Mucosa of rectum (tissue), 2 donors: ENCODE data around the gene HGFAC.
"Not testable (repeated sequence)": the region's sequence is repeated elsewhere in the genome, so short reads cannot be mapped to it uniquely, and the experiment has no call there.

Experiments
- H3K27ac ChIP-seq, 2 donors: one replicate each; pipeline ENCODE4 v1.7.0; 2013; ENCODE audit warnings: inconsistent platforms in 2 of 2, low read depth in 2 of 2, low read length in 2 of 2
- H3K27me3 ChIP-seq, 2 donors: one replicate each; pipeline ENCODE4 v1.7.0; 2013; ENCODE audit warnings: low read length in 2 of 2; ENCODE audit not compliant: control insufficient read depth in 2 of 2, insufficient read depth in 2 of 2
- H3K36me3 ChIP-seq, 2 donors: one replicate each; pipeline ENCODE4 v1.7.0; 2013; ENCODE audit warnings: low read length in 2 of 2; ENCODE audit not compliant: control insufficient read depth in 2 of 2, insufficient read depth in 2 of 2
- H3K4me1 ChIP-seq, 2 donors: one replicate each; pipeline ENCODE4 v1.7.0; 2013; ENCODE audit warnings: low read length in 2 of 2, mild to moderate bottlenecking in 1 of 2; ENCODE audit not compliant: control insufficient read depth in 2 of 2, insufficient read depth in 2 of 2
- H3K4me3 ChIP-seq, 2 donors: one replicate each; pipeline ENCODE4 v1.7.0; 2013; ENCODE audit warnings: low read length in 2 of 2
- H3K9ac ChIP-seq, 2 donors: one replicate each; pipeline ENCODE4 v1.7.0; 2013; ENCODE audit warnings: low read length in 2 of 2, low read depth in 1 of 2, mild to moderate bottlenecking in 1 of 2
- H3K9me3 ChIP-seq, 2 donors: one replicate each; pipeline ENCODE4 v1.7.0; 2013; ENCODE audit warnings: low read length in 2 of 2; ENCODE audit not compliant: control insufficient read depth in 2 of 2
- donor health status: healthy.
- donor health status: Normal muscosa, but diverticular disease.

HGFAC gene

DNA sequence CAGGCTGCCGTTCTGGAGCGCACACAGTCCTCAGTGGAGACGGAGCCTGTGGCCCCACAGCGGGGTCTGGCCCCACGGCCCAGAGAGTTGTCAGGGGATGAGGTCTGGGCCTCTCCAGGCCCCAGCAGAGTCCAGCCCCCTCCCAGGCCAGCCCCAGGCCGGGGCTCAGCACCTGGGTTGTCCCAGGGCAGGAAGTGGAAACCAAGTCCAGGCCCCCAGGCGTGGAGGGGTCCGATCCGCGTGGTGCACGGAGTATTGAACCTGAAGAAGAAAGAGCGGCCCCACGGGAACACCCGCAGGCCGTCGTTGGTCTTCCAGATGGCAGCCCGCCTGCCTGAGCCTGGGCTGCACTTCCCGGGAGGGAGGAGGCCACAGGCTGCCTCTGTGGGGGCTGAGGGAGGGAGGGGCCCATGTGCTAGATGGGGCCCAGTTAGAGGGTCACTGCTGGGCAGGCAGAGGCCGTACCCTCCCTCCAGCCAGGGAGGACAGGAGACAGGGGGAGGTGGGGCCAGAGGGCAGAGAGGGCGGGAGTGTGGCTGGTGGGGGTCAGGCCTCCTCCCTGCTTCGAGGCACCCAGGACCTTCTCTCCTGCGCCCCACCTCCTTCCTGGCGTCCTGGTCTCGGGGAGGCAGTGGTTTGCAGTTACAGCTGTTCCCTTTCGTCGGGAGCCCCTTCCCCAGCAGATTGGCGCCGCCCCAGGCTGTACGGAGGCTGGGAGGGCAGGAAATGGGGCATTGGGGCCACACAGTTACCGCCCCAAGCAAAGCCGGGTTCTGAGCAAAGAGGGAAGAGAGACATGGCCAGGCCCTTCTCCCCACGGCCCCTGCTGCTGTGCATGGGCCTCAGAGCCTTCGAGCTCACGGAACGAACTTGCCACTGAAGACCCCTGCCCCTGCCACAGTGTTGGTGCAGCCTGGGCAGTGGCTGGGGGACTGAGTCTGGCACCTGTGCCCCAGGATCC lies 8.1 kb downstream of the HGFAC start:
- no peaks in the 10 kb centered on the region for H3K4me1 ChIP-seq
- H3K9ac ChIP-seq: no peak overlapping the region
- H3K36me3 ChIP-seq: no peaks in the 10 kb centered on the region
- H3K9me3 ChIP-seq: no peaks in the 10 kb centered on the region
- H3K27ac ChIP-seq: no peak overlapping the region
- H3K4me3 ChIP-seq: no peak overlapping the region
- no peaks in the 10 kb centered on the region for H3K27me3 ChIP-seq

DNA sequence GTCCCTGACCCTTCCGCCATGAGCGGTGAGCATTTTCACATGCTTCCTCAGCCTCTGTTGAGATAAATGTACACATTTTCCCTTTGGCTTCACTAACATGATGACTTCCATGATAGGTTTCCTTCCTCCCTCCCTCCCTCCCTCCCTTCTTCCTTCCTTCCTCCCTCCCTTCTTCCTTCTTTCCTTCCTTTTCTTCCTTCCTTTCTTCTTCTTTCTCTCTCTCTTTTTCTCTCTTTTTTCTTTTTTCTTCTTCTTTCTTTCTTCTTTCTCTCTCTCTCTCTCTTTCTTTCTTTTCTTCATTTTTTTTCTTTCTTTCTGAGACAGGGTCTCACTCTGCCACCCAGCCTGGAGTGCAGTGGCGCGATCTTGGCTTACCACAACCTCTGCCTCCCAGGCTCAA lies 8.9 kb downstream of the HGFAC start:
- Histone ChIP-seq H3K27me3 (no peaks in the 10 kb centered on the region), H3K9ac (no peak overlapping the region), H3K36me3 (no peaks in the 10 kb centered on the region), H3K27ac (no peak overlapping the region), H3K4me1 (no peaks in the 10 kb centered on the region), H3K9me3 (no peaks in the 10 kb centered on the region), H3K4me3 (no peak overlapping the region)

DNA sequence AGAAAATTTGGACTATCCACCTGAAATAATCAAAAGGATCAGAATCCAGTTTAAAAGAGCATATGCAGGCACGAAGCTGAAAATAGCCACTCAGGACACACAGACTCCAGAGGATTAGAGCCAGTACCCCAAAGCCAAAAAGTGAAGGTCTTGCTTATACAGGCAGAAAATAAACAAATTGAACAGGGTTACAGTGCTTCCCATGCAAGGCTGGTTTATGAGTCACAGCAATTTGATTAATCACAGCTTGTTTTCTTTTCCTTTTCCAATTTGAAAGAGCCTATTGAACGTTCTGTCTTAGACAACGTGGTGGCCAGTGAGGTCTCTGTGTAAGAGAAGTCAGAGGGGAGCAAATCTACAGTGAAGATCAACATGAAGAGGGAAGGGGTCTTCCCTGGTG lies 10.2 kb downstream of the HGFAC start:
- Histone ChIP-seq H3K27me3 (no peaks in the 10 kb centered on the region), H3K4me1 (no peaks in the 10 kb centered on the region), H3K4me3 (no peak overlapping the region), H3K9ac (no peak overlapping the region), H3K27ac (no peak overlapping the region), H3K36me3 (no peaks in the 10 kb centered on the region), H3K9me3 (no peaks in the 10 kb centered on the region)

DNA sequence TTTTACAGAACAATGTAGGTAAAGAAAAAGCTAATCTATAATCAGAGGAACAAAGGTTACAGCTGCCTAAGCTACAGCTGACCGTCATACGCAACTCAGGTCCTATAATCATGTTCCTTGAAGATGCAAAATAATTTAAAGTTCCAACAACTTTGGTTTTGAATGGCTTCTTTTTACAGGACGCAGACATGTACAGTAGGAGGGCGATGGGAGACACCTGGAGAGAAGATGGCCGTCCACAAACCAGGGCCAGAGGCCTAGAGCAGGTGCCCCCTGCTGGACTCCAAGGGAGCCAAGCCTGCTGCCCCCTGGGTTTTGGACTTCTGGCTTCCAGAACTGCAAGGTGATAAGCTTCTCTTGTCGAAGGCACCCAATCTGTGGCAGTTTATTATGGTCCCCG lies 10.6 kb downstream of the HGFAC start:
- Histone ChIP-seq H3K27ac (no peak overlapping the region), H3K9ac (no peak overlapping the region), H3K9me3 (no peaks in the 10 kb centered on the region), H3K4me3 (no peak overlapping the region), H3K4me1 (no peaks in the 10 kb centered on the region), H3K36me3 (no peaks in the 10 kb centered on the region), H3K27me3 (no peaks in the 10 kb centered on the region)

DNA sequence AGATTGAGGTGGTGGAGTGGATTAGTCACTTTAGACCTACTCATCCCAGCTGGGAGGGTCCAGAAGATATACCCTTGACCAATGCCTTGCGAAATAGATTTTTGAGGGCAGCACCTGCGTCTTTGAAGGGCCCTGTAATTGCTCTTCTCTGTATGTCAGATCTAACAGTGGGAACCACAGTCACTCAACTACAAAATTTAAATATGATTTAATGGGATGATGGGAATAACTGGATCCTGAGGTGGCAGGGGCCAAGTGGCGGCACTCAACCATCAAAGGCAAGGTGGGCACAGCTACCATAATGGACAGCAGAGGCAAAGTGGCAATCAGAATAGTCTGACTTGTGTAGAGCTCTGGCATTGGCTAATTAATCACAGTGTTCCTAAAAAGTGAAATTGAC lies 13.8 kb downstream of the HGFAC start:
- H3K9me3 ChIP-seq, H3K36me3 ChIP-seq, H3K27me3 ChIP-seq: not testable (repeated sequence)

DNA sequence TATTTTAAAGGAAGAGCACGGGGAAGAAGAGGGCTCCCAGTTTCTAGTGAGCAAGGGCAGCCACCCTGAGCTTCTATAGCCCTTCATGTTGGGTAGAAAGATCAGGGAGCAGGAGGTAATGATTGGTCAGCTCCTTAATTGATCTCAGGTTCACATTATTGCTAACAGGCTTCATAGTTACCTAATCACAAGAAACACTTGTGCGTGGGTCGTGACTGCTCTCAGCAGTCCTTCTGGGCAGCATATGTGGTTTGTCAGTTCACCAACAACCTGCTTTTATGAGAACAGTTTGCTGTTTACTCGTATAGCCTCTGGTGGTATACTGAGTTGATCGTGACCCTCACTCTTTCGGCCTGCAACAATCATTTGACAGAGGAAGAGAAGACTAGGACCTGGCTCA lies 16.6 kb downstream of the HGFAC start:
- H3K9ac ChIP-seq: no peak overlapping the region
- H3K4me3 ChIP-seq: no peak overlapping the region
- H3K9me3 ChIP-seq: no peaks in the 10 kb centered on the region
- H3K27me3 ChIP-seq: peaks cover 8 to 11% of the 10 kb centered on the region in 2 donors
- H3K4me1 ChIP-seq: no peaks in the 10 kb centered on the region
- H3K36me3 ChIP-seq: no peaks in the 10 kb centered on the region
- no peak overlapping the region for H3K27ac ChIP-seq

More for the DNA sequence above, 13.8 kb downstream of the HGFAC start:
- H3K4me1 ChIP-seq, H3K4me3 ChIP-seq, H3K27ac ChIP-seq, H3K9ac ChIP-seq: not testable (repeated sequence)

DNA sequence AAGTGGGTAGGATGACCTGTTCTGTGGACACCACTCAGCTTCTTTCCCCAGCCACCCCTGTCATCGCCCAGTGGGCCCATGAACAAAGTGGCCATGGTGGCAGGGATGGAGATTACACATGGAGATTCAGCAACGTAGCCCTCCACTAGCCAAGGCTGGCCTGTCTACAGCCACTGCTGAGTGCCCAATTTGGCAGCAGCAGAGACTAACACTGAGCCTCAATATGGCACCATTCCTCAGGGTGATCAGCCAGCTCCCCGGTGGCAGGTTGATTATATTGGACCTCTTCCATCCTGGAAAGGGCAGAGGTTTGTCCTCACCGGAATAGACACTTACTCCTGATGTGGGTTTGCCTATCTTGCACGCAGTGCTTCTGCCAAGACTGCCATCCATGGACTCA lies 17.4 kb downstream of the HGFAC start:
- H3K36me3 ChIP-seq, H3K9ac ChIP-seq, H3K4me3 ChIP-seq, H3K27ac ChIP-seq, H3K9me3 ChIP-seq, H3K4me1 ChIP-seq: not testable (repeated sequence)
- peaks cover 11 to 12% of the 10 kb centered on the region in 2 donors for H3K27me3 ChIP-seq

DNA sequence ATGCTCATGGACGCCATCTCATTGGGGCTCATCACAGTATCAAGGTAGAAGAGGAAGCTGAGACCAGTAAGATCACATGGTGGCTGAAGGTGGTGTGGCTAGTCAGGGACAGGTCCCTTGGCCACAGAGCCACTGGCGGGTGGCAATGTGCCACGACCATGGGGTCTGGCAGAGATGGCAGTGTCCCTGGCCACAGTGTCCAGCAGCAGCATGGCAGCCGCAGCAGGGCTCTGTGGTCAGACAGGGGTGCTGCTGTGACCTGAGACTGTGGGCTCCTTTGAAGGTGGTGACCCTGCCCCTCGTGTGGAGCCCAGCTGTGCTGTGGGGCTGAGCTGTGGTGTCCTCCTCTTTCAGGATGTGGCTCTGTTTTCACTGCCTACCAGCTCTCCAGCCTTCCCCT lies 19.2 kb downstream of the HGFAC start:
- no peak overlapping the region for H3K9ac ChIP-seq
- H3K27ac ChIP-seq: no peak overlapping the region
- no peaks in the 10 kb centered on the region for H3K9me3 ChIP-seq
- no peaks in the 10 kb centered on the region for H3K4me1 ChIP-seq
- H3K36me3 ChIP-seq: no peaks in the 10 kb centered on the region
- peaks cover 15 to 16% of the 10 kb centered on the region in 2 donors for H3K27me3 ChIP-seq
- H3K4me3 ChIP-seq: no peak overlapping the region

DNA sequence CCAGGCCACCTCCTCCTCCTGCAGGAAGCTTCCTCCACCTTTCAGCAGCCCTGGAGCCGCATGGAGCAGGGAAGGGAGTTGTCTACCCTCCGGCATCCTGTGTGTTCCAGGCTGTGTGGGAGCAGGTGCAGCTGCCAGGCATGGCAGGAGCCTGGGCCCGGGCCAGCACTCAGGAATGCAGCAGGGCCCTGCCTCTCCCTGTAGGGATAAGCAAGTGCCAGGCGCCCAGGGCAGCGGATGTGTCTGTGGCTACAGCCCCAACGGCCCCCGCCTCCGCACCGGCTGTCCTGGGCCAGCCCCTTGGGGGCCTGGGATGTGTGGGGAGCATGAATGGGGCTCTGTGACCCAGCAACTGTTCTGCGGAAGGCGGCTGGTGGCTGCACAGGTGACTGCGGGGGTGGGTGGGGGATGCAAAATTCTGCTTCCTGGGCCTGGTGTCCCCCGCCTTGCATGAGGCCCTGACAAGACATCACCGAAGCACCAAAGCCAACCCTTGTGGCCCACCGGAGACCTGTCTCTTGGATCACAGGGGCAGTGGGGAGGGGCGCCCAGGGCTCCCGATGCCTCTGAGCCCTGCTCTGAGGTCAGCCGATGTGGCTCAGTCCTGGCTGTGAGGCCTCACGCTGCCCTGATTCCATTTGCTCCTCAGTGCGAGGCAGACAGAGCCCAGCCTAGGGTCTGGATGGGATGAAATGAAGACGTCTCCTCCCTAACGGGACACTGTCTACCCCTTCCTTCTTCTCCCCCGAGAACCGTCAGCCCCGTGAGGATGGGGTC lies 19.9 kb downstream of the HGFAC start:
- Histone ChIP-seq H3K27me3 (peaks cover 15 to 16% of the 10 kb centered on the region in 2 donors), H3K27ac (no peak overlapping the region)

DNA sequence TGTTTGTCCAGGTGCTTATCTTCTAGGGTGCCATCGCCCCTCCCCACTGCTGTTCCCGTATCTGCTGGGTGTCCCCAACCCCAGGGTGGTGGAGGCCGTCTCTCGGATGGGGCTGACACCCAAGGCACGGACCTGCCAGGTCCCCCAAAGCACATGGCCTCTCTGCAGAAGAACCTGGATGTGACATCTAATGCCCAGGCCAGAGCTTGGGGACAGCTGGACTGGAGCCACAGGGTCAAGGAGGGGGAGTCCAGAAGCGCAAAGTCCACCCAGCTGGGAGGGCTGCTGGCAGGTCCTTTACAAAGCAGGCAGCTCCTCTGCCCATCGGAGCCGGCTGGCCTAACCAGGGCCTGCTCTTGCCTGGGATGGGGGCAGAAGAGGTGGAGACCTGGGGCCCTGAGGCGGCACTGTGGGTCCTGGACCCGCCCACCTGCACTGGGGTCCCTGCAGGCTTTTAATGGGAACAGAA lies 20.6 kb downstream of the HGFAC start:
- no peak overlapping the region for H3K27ac ChIP-seq

More for the DNA sequence above, 19.9 kb downstream of the HGFAC start:
- Histone ChIP-seq H3K4me1 (no peaks in the 10 kb centered on the region), H3K4me3 (no peak overlapping the region), H3K9ac (no peak overlapping the region), H3K9me3 (no peaks in the 10 kb centered on the region), H3K36me3 (no peaks in the 10 kb centered on the region)

More for the DNA sequence above, 20.6 kb downstream of the HGFAC start:
- H3K9ac ChIP-seq: no peak overlapping the region
- no peaks in the 10 kb centered on the region for H3K36me3 ChIP-seq
- no peaks in the 10 kb centered on the region for H3K9me3 ChIP-seq
- peaks cover 15 to 16% of the 10 kb centered on the region in 2 donors for H3K27me3 ChIP-seq
- no peak overlapping the region for H3K4me3 ChIP-seq
- H3K4me1 ChIP-seq: no peaks in the 10 kb centered on the region
